KMS-11 (cell line): ENCODE measurements around the gene KITLG.

Source experiments
- H2AFZ ChIP-seq: fragments of 200-600 bp; sonication (generic); 2 replicates; pipeline ENCODE4 v1.6.1; 2016; ENCODE audit warnings: antibody characterized with exemption, mixed run types, low read depth
- H3K27ac ChIP-seq: fragments of 200-600 bp; sonication (generic); 2 replicates; pipeline ENCODE4 v1.6.1; 2016; ENCODE audit warnings: mild to moderate bottlenecking, mixed run types
- H3K27me3 ChIP-seq: fragments of 200-600 bp; sonication (generic); 2 replicates; pipeline ENCODE4 v1.6.1; 2017; ENCODE audit warnings: mild to moderate bottlenecking, low read depth, mixed run types, moderate library complexity; ENCODE audit not compliant: insufficient read depth
- H3K36me3 ChIP-seq: fragments of 200-600 bp; sonication (generic); 2 replicates; pipeline ENCODE4 v1.6.1; 2017; ENCODE audit warnings: mild to moderate bottlenecking, mixed run types; ENCODE audit not compliant: insufficient read depth
- H3K4me1 ChIP-seq: fragments of 200-600 bp; sonication (generic); 2 replicates; pipeline ENCODE4 v1.6.1; 2016; ENCODE audit warnings: mild to moderate bottlenecking, low read depth, mixed run types; ENCODE audit not compliant: poor library complexity, severe bottlenecking
- H3K4me2 ChIP-seq: fragments of 200-600 bp; sonication (generic); 2 replicates; pipeline ENCODE4 v1.7.0; 2016; ENCODE audit warnings: mild to moderate bottlenecking, mixed run types
- H3K4me3 ChIP-seq: fragments of 200-600 bp; sonication (generic); IDR thresholded peaks from 2 replicates; pipeline ENCODE4 v1.6.1; 2017; ENCODE audit warnings: low read depth, low read length, mixed read lengths; ENCODE audit not compliant: insufficient read depth
- H3K79me2 ChIP-seq: fragments of 200-600 bp; sonication (generic); 2 replicates; pipeline ENCODE4 v1.6.1; 2016; ENCODE audit warnings: low read depth, mixed run types; ENCODE audit not compliant: insufficient read depth
- H3K9ac ChIP-seq: fragments of 200-600 bp; sonication (generic); 2 replicates; pipeline ENCODE4 v1.6.1; 2016; ENCODE audit warnings: mild to moderate bottlenecking, mixed run types
- H4K20me1 ChIP-seq: fragments of 200-600 bp; sonication (generic); 2 replicates; pipeline ENCODE4 v1.6.1; 2016; ENCODE audit warnings: mild to moderate bottlenecking, mixed run types; ENCODE audit not compliant: insufficient read depth
- CTCF ChIP-seq: fragments of 200-600 bp; sonication (generic); conservative IDR thresholded peaks from 2 replicates; pipeline ENCODE4 v1.6.1; 2017; ENCODE audit warnings: low read depth, mild to moderate bottlenecking, antibody characterized with exemption, low read length, moderate library complexity, mixed read lengths

The KITLG gene

DNA sequence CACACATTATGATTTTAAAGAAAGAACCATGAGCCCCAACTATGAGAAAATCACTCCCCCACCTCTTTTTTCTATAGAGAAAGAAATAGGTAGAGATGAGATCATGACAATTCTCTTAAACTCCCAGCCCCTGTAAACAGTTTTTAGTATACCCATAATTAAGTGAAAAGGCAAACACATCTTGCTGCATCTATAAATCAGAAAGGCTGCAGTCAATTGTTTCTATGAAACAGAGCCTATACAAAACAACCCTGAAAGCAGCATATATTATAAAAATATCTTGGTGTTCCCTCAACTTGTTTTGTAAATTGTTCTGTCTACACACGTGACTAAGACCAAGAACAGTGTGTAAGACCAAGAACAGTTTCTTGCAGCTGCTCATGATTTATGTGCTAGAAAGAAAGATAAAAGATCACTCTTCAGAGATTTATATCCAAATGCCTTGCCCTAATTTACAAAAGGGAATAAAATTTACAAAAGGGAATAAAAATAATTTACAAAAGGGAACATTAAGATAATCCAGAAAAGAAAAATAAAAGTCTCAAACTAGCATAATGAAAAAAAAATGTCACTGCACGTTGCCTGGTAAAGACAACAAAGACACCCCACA is 4.8 kb downstream of the KITLG start:
- no peak overlapping the region for H3K4me3 ChIP-seq
- H3K4me1 ChIP-seq = no peaks in the 10 kb centered on the region
- H3K36me3 ChIP-seq = no peaks in the 10 kb centered on the region
- H3K9ac ChIP-seq = no peak overlapping the region
- no peak overlapping the region for H3K27ac ChIP-seq
- H2AFZ ChIP-seq = no peak overlapping the region
- no peak overlapping the region for H3K4me2 ChIP-seq
- H3K79me2 ChIP-seq = no peaks in the 10 kb centered on the region
- H4K20me1 ChIP-seq = no peaks in the 10 kb centered on the region
- TF ChIP-seq CTCF = no peak
- H3K27me3 ChIP-seq = no peaks in the 10 kb centered on the region

DNA sequence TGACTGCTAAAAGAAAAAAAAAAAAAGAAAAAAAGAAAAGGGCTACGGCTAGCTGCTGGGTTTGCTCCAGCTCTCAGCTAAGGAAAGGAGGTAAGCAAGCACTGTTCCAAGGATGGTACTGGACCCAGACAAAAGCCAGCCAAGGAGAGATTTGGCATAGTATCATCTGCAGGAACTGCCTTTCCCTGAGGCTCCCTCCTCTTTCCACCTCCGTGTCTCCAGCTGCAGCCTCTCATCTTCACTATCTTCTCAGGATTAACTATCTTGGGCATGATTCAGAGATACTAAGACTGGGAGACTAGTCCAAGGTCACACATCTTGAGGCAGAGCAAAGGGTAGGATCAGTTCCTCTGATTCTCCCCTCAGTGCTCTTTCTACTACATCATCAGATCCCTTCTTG is 6.0 kb downstream of the KITLG start:
- Histone ChIP-seq H4K20me1 (no peaks in the 10 kb centered on the region), H3K9ac (no peak overlapping the region), H3K27ac (no peak overlapping the region), H3K27me3 (no peaks in the 10 kb centered on the region), H3K4me2 (no peak overlapping the region), H2AFZ (no peak overlapping the region), H3K79me2 (no peaks in the 10 kb centered on the region), H3K4me1 (no peaks in the 10 kb centered on the region), H3K36me3 (no peaks in the 10 kb centered on the region), H3K4me3 (no peak overlapping the region)
- no peak for TF ChIP-seq CTCF

DNA sequence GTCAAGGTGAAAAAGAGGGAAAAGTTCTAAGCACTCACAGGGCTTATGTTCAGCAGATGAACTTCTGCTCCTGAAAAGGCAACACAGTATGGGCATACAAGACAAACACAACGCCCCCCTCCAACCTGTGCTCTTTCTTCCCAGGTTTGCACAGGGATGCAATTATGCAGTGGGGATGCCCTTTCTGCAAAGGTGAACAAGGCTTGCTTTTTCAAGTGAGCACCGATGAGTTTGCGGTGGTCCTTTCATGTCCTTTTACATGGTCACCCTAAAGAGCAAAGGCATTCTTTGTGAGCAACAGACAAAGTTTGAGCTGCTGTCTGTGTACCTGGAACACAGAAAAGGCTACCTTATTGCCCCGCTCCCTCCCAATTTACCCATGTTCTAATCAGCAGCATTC is 6.7 kb downstream of the KITLG start:
- Histone ChIP-seq H3K9ac (no peak overlapping the region), H3K4me1 (no peaks in the 10 kb centered on the region)

GRCh38 chr12:88572781-88573549 is 7.3 kb downstream of the KITLG start:
- H3K27ac ChIP-seq = no peak overlapping the region
- H3K9ac ChIP-seq = no peak overlapping the region
- no peak overlapping the region for H3K4me3 ChIP-seq
- no peak overlapping the region for H2AFZ ChIP-seq
- no peaks in the 10 kb centered on the region for H3K79me2 ChIP-seq
- no peaks in the 10 kb centered on the region for H3K4me1 ChIP-seq
- no peaks in the 10 kb centered on the region for H3K36me3 ChIP-seq
- H4K20me1 ChIP-seq = no peaks in the 10 kb centered on the region
- no peak for TF ChIP-seq CTCF
- no peaks in the 10 kb centered on the region for H3K27me3 ChIP-seq
- no peak overlapping the region for H3K4me2 ChIP-seq

More for the DNA sequence above, 6.7 kb downstream of the KITLG start:
- Histone ChIP-seq H3K36me3 (no peaks in the 10 kb centered on the region), H4K20me1 (no peaks in the 10 kb centered on the region), H3K79me2 (no peaks in the 10 kb centered on the region), H3K27me3 (no peaks in the 10 kb centered on the region), H3K4me2 (no peak overlapping the region), H3K27ac (no peak overlapping the region), H2AFZ (no peak overlapping the region), H3K4me3 (no peak overlapping the region)
- no peak for TF ChIP-seq CTCF
